ENCODE measurements around the gene CNPY1. TPM values are rescaled to one million over a fixed set of nuclear protein-coding genes. Genes with fewer than 3 reads are reported as not detected.

The CNPY1 gene
- total RNA-seq, 1 experiment from 2014 or later, result not detected

GRCh38 chr7:155458111-155458877 is 88.1 kb downstream of the CNPY1 start, which contains the start of gene EN2:
EN2 (plus strand) TSS chr7:155458129; CDS start chr7:155458378, 249 bp downstream.
- Histone ChIP-seq H4K20me1 (ENCODE audit: control insufficient read depth, insufficient read depth, insufficient read length) (peaks cover 4% of the 10 kb centered on the region), H3K9me3 (ENCODE audit: control insufficient read depth, low read depth, low read length) (no peaks in the 10 kb centered on the region), H3K23ac (ENCODE audit: insufficient read length, low read depth, low read length) (no peak within 1 kb of the TSS), H2AFZ (ENCODE audit: low read length) (no peak within 1 kb of the TSS), H3K9ac (ENCODE audit: extremely low read depth, insufficient read length, low read length) (no peak within 1 kb of the TSS), H4K8ac (replicated peaks; ENCODE audit: insufficient read length, low read depth, low read length) (no peak within 1 kb of the TSS), H2BK15ac (ENCODE audit: low read depth, low read length) (no peak within 1 kb of the TSS), H3K79me2 (ENCODE audit: insufficient read depth, low read length) (no peaks in the 10 kb centered on the region), H3K56ac (ENCODE audit: insufficient read length, low read depth, low read length) (no peak within 1 kb of the TSS), H2BK120ac (ENCODE audit: low read depth, low read length, poor library complexity, severe bottlenecking) (no peak within 1 kb of the TSS), H3K4me2 (ENCODE audit: insufficient read depth, insufficient read length, low read length) (no peak within 1 kb of the TSS), H3T11ph (ENCODE audit: low read length) (no peak within 1 kb of the TSS), H2AK5ac (ENCODE audit: insufficient read length, low read length) (no peak within 1 kb of the TSS), H2BK20ac (ENCODE audit: low read depth, low read length, poor library complexity, severe bottlenecking) (no peak within 1 kb of the TSS), H3K18ac (ENCODE audit: insufficient read length, low read depth, low read length) (no peak within 1 kb of the TSS), H3K23me2 (ENCODE audit: insufficient read length, low read depth, low read length, poor library complexity, severe bottlenecking) (no peaks in the 10 kb centered on the region), H4K5ac (ENCODE audit: insufficient read length, low read depth, low read length) (no peak within 1 kb of the TSS), H2BK12ac (ENCODE audit: insufficient read length, low read depth, low read length) (no peak within 1 kb of the TSS), H3K79me1 (ENCODE audit: insufficient read depth, low read depth, low read length, poor library complexity, severe bottlenecking) (no peaks in the 10 kb centered on the region), H3K4me1 (ENCODE audit: insufficient read depth, low read length) (no peaks in the 10 kb centered on the region), H3K4ac (ENCODE audit: low read depth, low read length) (no peak within 1 kb of the TSS), H2BK5ac (ENCODE audit: insufficient read length, low read length) (no peak within 1 kb of the TSS), H4K91ac (ENCODE audit: insufficient read length, low read depth, low read length) (no peak within 1 kb of the TSS), H3K27me3 (ENCODE audit: insufficient read depth, low read length) (peaks cover 91% of the 10 kb centered on the region), H3K14ac (ENCODE audit: insufficient read depth, low read length) (no peak within 1 kb of the TSS; the same call in 1 of the 2 replicates), H3K27ac (ENCODE audit: insufficient read length, low read depth, low read length) (no peak within 1 kb of the TSS)
- no peak for DNase-seq
- TF ChIP-seq, protein P1, sequence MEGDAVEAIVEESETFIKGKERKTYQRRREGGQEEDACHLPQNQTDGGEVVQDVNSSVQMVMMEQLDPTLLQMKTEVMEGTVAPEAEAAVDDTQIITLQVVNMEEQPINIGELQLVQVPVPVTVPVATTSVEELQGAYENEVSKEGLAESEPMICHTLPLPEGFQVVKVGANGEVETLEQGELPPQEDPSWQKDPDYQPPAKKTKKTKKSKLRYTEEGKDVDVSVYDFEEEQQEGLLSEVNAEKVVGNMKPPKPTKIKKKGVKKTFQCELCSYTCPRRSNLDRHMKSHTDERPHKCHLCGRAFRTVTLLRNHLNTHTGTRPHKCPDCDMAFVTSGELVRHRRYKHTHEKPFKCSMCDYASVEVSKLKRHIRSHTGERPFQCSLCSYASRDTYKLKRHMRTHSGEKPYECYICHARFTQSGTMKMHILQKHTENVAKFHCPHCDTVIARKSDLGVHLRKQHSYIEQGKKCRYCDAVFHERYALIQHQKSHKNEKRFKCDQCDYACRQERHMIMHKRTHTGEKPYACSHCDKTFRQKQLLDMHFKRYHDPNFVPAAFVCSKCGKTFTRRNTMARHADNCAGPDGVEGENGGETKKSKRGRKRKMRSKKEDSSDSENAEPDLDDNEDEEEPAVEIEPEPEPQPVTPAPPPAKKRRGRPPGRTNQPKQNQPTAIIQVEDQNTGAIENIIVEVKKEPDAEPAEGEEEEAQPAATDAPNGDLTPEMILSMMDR (conservative IDR thresholded peaks at IDR 0.05), result no peak
- no peaks in the 10 kb centered on the region; a peak in 1 of 7 replicates for H3K36me3 Mint-ChIP-seq (ENCODE audit: insufficient read depth in 1 of 3, low read depth in 3 of 3)
- no CpG with 5 or more reads among the region's 105 CpGs for WGBS (ENCODE audit: extremely low coverage, insufficient read length, low lambda C conversion rate)
- H3K4me1 Mint-ChIP-seq, result peaks cover 4 to 22% of the 10 kb centered on the region in 2 experiments; a peak in 2 of 4 replicates
- H3K27ac Mint-ChIP-seq, result no peak within 1 kb of the TSS
- H3K4me3 Mint-ChIP-seq, result peak within 1 kb of the TSS in 1 of 2 experiments; percentile 69; a peak in 3 of 5 replicates
- H3K27me3 Mint-ChIP-seq (ENCODE audit: low read depth), result peaks cover 95% of the 10 kb centered on the region
- peaks cover 0 to 4% of the 10 kb centered on the region in 2 experiments; a peak in 4 of 5 replicates for H3K9me3 Mint-ChIP-seq

Data from H9 (cell line).